Mesendoderm (in vitro differentiated cells): ENCODE results near the gene STAT3.

Source experiments
- DNase-seq: peaks from one replicate; pipeline ENCODE4 v3.0.0; 2013
- H2AK5ac ChIP-seq: 2 replicates; pipeline ENCODE4 v1.6.1; 2013; ENCODE audit warnings: low read length, inconsistent platforms
- H2BK120ac ChIP-seq: 2 replicates; pipeline ENCODE4 v1.6.1; 2013; ENCODE audit warnings: low read depth, mild to moderate bottlenecking, low read length, moderate library complexity, mixed read lengths
- H2BK15ac ChIP-seq: replicated peaks from 2 replicates; pipeline ENCODE4 v1.6.1; 2013; ENCODE audit warnings: low read depth, mild to moderate bottlenecking, moderate library complexity
- H2BK5ac ChIP-seq: 2 replicates; pipeline ENCODE4 v1.6.1; 2013; ENCODE audit warnings: low read length, inconsistent platforms
- H3K18ac ChIP-seq: 2 replicates; pipeline ENCODE4 v1.6.1; 2013; ENCODE audit warnings: mild to moderate bottlenecking, low read length, mixed read lengths
- H3K23ac ChIP-seq: one replicate; pipeline ENCODE4 v1.6.1; 2013; ENCODE audit warnings: low read length
- H3K27ac ChIP-seq: 2 replicates; pipeline ENCODE4 v1.5.1; 2013; ENCODE audit warnings: low read depth, mild to moderate bottlenecking, inconsistent platforms, low read length, moderate library complexity
- H3K27me3 ChIP-seq: 2 replicates; pipeline ENCODE4 v1.6.1; 2013; ENCODE audit warnings: low read length, control low read depth, mild to moderate bottlenecking, inconsistent platforms; ENCODE audit not compliant: insufficient read depth, poor library complexity
- H3K36me3 ChIP-seq: 2 replicates; pipeline ENCODE4 v1.6.1; 2013; ENCODE audit warnings: low read length, inconsistent platforms; ENCODE audit not compliant: control insufficient read depth, insufficient read depth
- H3K4ac ChIP-seq: one replicate; pipeline ENCODE4 v1.6.1; 2013; ENCODE audit warnings: low read depth, mild to moderate bottlenecking, low read length, moderate library complexity
- H3K4me1 ChIP-seq: 2 replicates; pipeline ENCODE4 v1.6.1; 2013; ENCODE audit warnings: low read depth, low read length, inconsistent platforms; ENCODE audit not compliant: control insufficient read depth
- H3K4me2 ChIP-seq: 2 replicates; pipeline ENCODE4 v1.6.1; 2013; ENCODE audit warnings: low read length
- H3K4me3 ChIP-seq: 2 replicates; pipeline ENCODE4 v1.5.1; 2013; ENCODE audit warnings: mild to moderate bottlenecking, low read length
- H3K56ac ChIP-seq: one replicate; pipeline ENCODE4 v1.6.1; 2013; ENCODE audit warnings: low read length
- H3K79me1 ChIP-seq: 2 replicates; pipeline ENCODE4 v1.6.1; 2013; ENCODE audit warnings: low read length, inconsistent platforms
- H3K79me2 ChIP-seq: 2 replicates; pipeline ENCODE4 v1.6.1; 2013; ENCODE audit warnings: mild to moderate bottlenecking, low read length; ENCODE audit not compliant: control insufficient read depth, insufficient read depth
- H3K9ac ChIP-seq: 2 replicates; pipeline ENCODE4 v1.6.1; 2013; ENCODE audit warnings: low read length, inconsistent platforms
- H4K5ac ChIP-seq: one replicate; pipeline ENCODE4 v1.6.1; 2013; ENCODE audit warnings: low read length
- H4K8ac ChIP-seq: one replicate; pipeline ENCODE4 v1.6.1; 2013; ENCODE audit warnings: low read depth, mild to moderate bottlenecking, control low read depth, low read length, moderate library complexity
- WGBS: extraction: QIAGEN DNeasy Blood & Tissue Kit; methylation state at CpG from one replicate; pipeline ENCODE4 v1.1.7; 2013; ENCODE audit warnings: low lambda C conversion rate, missing lambda C conversion rate; ENCODE audit not compliant: insufficient coverage; ENCODE audit errors: extremely low coverage; 5-methylcytosine and 5-hydroxymethylcytosine counted together

Gene STAT3

DNA sequence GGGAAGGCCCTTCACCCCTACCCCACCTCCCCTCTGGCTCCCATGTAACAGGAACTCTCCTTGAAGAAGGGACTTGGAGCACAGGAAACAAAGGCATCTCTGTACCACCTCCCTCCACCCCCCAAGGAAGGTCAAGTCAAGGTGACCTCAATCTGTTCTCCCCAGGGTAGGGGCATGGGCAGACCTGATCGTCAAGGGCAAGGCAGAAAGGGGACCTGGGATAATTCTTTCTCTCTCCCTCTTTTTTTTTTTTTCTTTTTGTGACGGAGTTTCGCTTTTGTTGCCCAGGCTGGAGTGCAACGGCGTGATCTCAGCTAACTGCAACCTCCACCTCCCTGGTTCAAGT is 104.2 kb downstream of the STAT3 start:
- Histone ChIP-seq H3K4me2 (no peak overlapping the region), H3K4me1 (no peaks in the 10 kb centered on the region), H3K27me3 (peaks cover 3% of the 10 kb centered on the region), H4K8ac (no peak overlapping the region), H3K36me3 (no peaks in the 10 kb centered on the region), H2AK5ac (no peak overlapping the region), H3K4ac (no peak overlapping the region), H2BK15ac (no peak overlapping the region), H3K79me2 (no peaks in the 10 kb centered on the region), H3K18ac (no peak overlapping the region), H3K27ac (no peak overlapping the region), H3K4me3 (no peak overlapping the region), H2BK5ac (no peak overlapping the region), H2BK120ac (no peak overlapping the region), H3K9ac (no peak overlapping the region), H3K56ac (no peak overlapping the region), H4K5ac (no peak overlapping the region), H3K23ac (no peak overlapping the region), H3K79me1 (no peaks in the 10 kb centered on the region)
- no CpG with 5 or more reads among the region's 5 CpGs for WGBS
- no peak for DNase-seq

DNA sequence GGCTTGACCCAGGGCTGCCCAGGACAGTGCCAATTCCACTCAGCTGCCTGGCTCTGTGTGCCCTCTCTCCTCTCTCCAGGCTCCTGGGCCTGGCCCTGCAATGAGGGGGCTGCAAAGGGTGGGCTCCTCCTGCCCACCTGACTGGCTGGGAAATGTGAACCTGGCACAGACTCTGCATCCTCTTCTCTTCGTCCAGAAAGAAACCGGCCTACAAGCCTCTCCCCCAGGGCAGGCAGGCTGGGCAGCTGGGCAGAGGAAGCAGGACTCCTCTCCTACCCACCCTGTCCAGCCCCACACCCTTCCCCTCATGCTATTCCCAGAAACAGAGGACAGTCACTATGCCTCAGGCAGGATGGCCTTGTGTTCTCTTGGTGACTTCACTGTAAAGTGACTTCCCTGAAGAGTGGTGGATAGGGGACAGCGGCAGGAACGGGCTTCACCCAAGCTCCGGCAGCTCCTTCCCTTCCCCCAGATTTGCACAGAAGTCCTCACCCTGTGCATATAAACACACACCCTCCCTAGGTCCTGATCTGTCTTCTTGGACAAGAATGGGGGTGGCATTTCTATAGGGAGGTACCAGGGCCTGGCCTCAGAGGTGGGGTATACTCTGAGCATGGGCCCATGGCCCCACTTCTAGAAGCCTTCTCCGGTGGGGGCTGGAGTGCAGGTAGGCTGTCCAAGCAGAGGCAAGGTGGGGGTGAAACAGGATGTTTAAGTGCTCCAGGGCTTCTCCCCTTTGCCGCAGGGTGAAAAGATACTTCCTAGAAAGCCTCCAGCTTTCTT is 104.8 kb downstream of the STAT3 start:
- H3K56ac ChIP-seq = peak overlapping the region; percentile 3
- H3K4me1 ChIP-seq = no peaks in the 10 kb centered on the region
- H2BK5ac ChIP-seq = no peak overlapping the region
- no peak overlapping the region for H2AK5ac ChIP-seq
- H3K27me3 ChIP-seq = peaks cover 3% of the 10 kb centered on the region
- H4K8ac ChIP-seq = no peak overlapping the region
- H3K27ac ChIP-seq = no peak overlapping the region
- H3K36me3 ChIP-seq = no peaks in the 10 kb centered on the region
- H3K18ac ChIP-seq = no peak overlapping the region
- H3K4ac ChIP-seq = no peak overlapping the region
- no peak for DNase-seq
- no peak overlapping the region for H3K4me3 ChIP-seq
- no peak overlapping the region for H2BK15ac ChIP-seq
- no peaks in the 10 kb centered on the region for H3K79me2 ChIP-seq
- H3K23ac ChIP-seq = no peak overlapping the region
- H3K79me1 ChIP-seq = no peaks in the 10 kb centered on the region
- H2BK120ac ChIP-seq = no peak overlapping the region
- WGBS = no CpG with 5 or more reads among the region's 7 CpGs
- H3K9ac ChIP-seq = no peak overlapping the region
- no peak overlapping the region for H3K4me2 ChIP-seq
- H4K5ac ChIP-seq = no peak overlapping the region

DNA sequence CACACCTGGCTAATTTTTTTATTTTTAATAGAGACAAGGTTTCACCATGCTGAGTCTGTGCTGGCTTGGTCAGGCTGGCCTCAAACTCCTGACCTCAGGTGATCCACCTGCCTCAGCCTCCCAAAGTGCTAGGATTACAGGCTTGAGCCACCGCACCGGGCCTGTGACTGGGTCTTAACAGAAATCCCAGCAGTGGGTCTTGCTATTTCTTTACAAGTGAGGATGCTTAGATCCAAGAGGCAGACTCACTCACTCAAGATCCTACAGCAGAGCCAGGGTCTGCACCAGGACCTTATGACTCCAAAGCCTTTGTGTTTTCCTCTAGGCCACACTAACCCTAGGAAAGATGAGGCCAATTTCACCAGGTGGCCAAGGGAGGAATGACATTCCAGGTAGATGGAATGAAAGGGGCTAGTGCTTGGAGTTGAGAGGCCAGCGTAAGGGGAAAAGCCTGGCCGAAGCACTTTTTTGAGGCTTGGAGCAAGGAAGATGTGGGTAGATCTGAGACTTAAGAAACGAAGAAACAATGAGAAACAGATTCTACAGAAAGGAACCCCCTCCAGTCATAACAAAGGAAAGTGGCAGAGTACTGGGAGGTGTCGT is 105.7 kb downstream of the STAT3 start:
- H3K9ac ChIP-seq = no peak overlapping the region
- H3K27me3 ChIP-seq = no peaks in the 10 kb centered on the region
- H3K79me1 ChIP-seq = no peaks in the 10 kb centered on the region
- H3K27ac ChIP-seq = no peak overlapping the region
- no peak overlapping the region for H3K4me3 ChIP-seq
- no peaks in the 10 kb centered on the region for H3K36me3 ChIP-seq
- no peak overlapping the region for H4K8ac ChIP-seq
- H3K4me1 ChIP-seq = no peaks in the 10 kb centered on the region
- no peak overlapping the region for H4K5ac ChIP-seq
- H3K4ac ChIP-seq = no peak overlapping the region
- H2BK120ac ChIP-seq = no peak overlapping the region
- H2BK15ac ChIP-seq = no peak overlapping the region
- no peak overlapping the region for H3K18ac ChIP-seq
- WGBS = no CpG with 5 or more reads among the region's 6 CpGs
- H3K79me2 ChIP-seq = no peaks in the 10 kb centered on the region
- H2AK5ac ChIP-seq = no peak overlapping the region
- peak; percentile 57 for DNase-seq
- H3K23ac ChIP-seq = no peak overlapping the region
- H3K56ac ChIP-seq = no peak overlapping the region
- no peak overlapping the region for H3K4me2 ChIP-seq
- H2BK5ac ChIP-seq = no peak overlapping the region

DNA sequence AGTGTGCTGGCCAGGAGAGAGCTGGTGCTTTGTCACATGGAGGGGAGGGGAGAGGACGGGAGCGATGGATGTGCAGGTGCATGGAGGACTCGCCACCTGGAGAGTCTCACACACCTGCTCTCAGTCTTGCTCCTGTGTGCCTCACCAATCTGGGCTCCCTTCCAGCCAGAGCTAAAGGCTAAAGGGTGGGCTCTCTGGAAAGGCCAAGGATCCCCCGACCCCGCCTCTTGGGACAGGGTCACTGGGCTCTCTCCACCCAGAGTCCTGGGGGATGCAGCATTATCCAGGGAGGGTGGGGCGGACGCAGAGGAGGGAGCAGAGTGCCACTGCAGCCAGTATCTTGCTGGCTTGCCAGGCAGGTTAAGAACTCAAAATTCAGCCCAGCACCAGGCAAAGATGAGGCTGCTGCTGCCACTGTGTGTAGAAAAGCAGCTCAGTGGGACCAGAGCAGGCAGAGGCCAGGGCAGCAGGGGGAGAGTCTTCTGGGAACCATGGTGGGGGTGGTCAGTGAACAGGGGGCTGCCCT is 106.6 kb downstream of the STAT3 start:
- H3K4me1 ChIP-seq = no peaks in the 10 kb centered on the region
- no peak overlapping the region for H3K27ac ChIP-seq
- H3K9ac ChIP-seq = no peak overlapping the region
- H3K79me2 ChIP-seq = no peaks in the 10 kb centered on the region
- H3K4ac ChIP-seq = no peak overlapping the region
- H3K4me2 ChIP-seq = no peak overlapping the region
- no CpG with 5 or more reads among the region's 7 CpGs for WGBS
- no peak for DNase-seq
- no peak overlapping the region for H2BK5ac ChIP-seq
- H2BK15ac ChIP-seq = no peak overlapping the region
- no peaks in the 10 kb centered on the region for H3K79me1 ChIP-seq
- H3K56ac ChIP-seq = no peak overlapping the region
- no peaks in the 10 kb centered on the region for H3K27me3 ChIP-seq
- H2BK120ac ChIP-seq = no peak overlapping the region
- H2AK5ac ChIP-seq = no peak overlapping the region
- H3K23ac ChIP-seq = no peak overlapping the region
- no peak overlapping the region for H3K18ac ChIP-seq
- no peak overlapping the region for H4K8ac ChIP-seq
- no peak overlapping the region for H3K4me3 ChIP-seq
- no peaks in the 10 kb centered on the region for H3K36me3 ChIP-seq
- no peak overlapping the region for H4K5ac ChIP-seq

DNA sequence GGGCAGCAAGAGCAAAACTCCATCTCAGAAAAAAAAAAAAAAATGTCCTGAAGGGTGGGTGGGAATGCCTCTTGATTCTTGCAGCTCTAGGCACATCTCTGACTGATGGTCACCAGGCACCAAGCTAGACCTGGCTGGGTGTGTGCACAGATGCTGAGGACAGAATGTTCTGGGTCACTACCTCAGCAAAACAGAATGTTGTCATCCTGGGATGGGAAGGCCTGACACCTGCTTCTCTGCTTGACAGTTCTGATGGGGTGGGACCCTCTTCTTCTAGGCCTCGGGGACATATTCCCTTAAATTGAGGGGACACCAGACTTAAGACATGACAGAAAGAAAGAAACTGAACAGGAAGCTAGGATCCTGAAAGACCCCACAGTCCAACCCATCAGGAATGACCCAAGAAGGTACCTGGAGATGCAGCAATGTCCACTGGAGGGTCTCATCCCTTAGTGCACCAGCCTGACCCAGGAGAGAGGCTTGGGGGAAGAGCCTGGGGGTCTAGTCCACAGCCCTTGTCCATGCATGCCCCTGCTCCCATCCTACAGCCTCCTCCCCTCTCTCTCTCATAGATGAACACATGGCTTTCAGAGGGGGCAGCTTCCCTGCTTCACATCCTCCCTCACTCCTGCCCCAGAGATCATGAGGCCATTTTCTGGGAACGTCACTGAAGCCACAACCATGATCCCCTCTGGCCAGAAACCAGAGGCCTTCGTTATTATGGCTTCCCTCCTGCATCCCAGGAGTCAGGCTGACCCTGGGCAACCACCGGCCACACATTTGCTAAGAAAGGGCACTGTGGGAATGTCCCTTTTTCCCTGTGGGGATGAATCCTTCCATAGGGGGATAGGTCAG is 108.2 kb downstream of the STAT3 start:
- Histone ChIP-seq H3K4me1 (no peaks in the 10 kb centered on the region), H3K36me3 (no peaks in the 10 kb centered on the region), H3K27me3 (no peaks in the 10 kb centered on the region), H2AK5ac (no peak overlapping the region), H4K8ac (no peak overlapping the region), H3K4me3 (no peak overlapping the region), H4K5ac (no peak overlapping the region), H3K4ac (no peak overlapping the region), H3K56ac (no peak overlapping the region), H3K9ac (no peak overlapping the region), H3K23ac (no peak overlapping the region), H3K79me2 (no peaks in the 10 kb centered on the region), H2BK15ac (no peak overlapping the region), H3K18ac (no peak overlapping the region), H3K79me1 (no peaks in the 10 kb centered on the region), H3K27ac (no peak overlapping the region), H2BK120ac (no peak overlapping the region), H3K4me2 (no peak overlapping the region), H2BK5ac (no peak overlapping the region)
- no peak for DNase-seq
- no CpG with 5 or more reads among the region's 4 CpGs for WGBS
